CD4-positive, alpha-beta T cell (primary cell): ENCODE measurements around the gene TP63. TPM values are rescaled to one million over a fixed set of nuclear protein-coding genes. Genes with fewer than 3 reads are reported as not detected.

Experiments used
- ATAC-seq: fragments of 200-7000 bp; cut with Tn5 transposase; one replicate; pipeline ENCODE4 v1.10.0; 2022; ENCODE audit warnings: mild to moderate bottlenecking; ENCODE audit not compliant: poor library complexity
- CTCF ChIA-PET: fragments of 350-600 bp; sonication (Branson Sonifier 250); formaldehyde crosslinking; loops from one replicate; lab custom pipeline; 2021; ENCODE audit warnings: antibody characterized with exemption, inconsistent platforms; lab: Charles Lee
- POLR2A ChIA-PET: fragments of 350-600 bp; sonication (Branson Sonifier 250); formaldehyde crosslinking; loops from one replicate; lab custom pipeline; 2021; ENCODE audit warnings: antibody characterized with exemption, inconsistent platforms; lab: Charles Lee
- DNase-seq, 14 experiments: peaks; one replicate each; pipeline ENCODE4 v3.0.0-alpha.2; 2013 to 2020; ENCODE audit warnings: mixed read lengths in 2 of 14
- H3K27ac ChIP-seq, 2 donors: one replicate each; pipeline versions ENCODE4 v1.5.1 to v1.7.0; 2013; ENCODE audit warnings: low read length in 2 of 2, low read depth in 1 of 2, mild to moderate bottlenecking in 1 of 2
- H3K27me3 ChIP-seq, 2 experiments: 1 replicate in 1 of 2; 2 replicates in 1 of 2; pipeline versions ENCODE4 v1.6.1 to v1.7.0; 2013; ENCODE audit warnings: low read length in 2 of 2, control low read depth in 1 of 2, mild to moderate bottlenecking in 1 of 2, moderate library complexity in 1 of 2; ENCODE audit not compliant: insufficient read depth in 2 of 2, control insufficient read depth in 1 of 2
- H3K36me3 ChIP-seq: one replicate; pipeline ENCODE4 v1.6.1; 2013; ENCODE audit warnings: low read length, control low read depth; ENCODE audit not compliant: insufficient read depth
- H3K4me1 ChIP-seq: one replicate; pipeline ENCODE4 v1.6.1; 2013; ENCODE audit warnings: low read length, control low read depth; ENCODE audit not compliant: insufficient read depth
- H3K4me3 ChIP-seq: one replicate; pipeline ENCODE4 v1.5.1; 2013; ENCODE audit warnings: mild to moderate bottlenecking, low read length, moderate library complexity
- H3K9me3 ChIP-seq, 2 experiments: 1 replicate in 1 of 2; 2 replicates in 1 of 2; pipeline versions ENCODE4 v1.6.1 to v1.7.0; 2013; ENCODE audit warnings: low read length in 2 of 2, mild to moderate bottlenecking in 2 of 2, control low read depth in 1 of 2, moderate library complexity in 1 of 2; ENCODE audit not compliant: control insufficient read depth in 1 of 2, insufficient read depth in 1 of 2
- H3K27ac Mint-ChIP-seq: one replicate; pipeline ENCODE4 v1.8.0; 2020; ENCODE audit warnings: mixed read lengths
- H3K27me3 Mint-ChIP-seq: one replicate; pipeline ENCODE4 v1.8.0; 2021; ENCODE audit warnings: mixed read lengths
- H3K36me3 Mint-ChIP-seq: one replicate; pipeline ENCODE4 v1.8.0; 2021; ENCODE audit warnings: low read depth, mixed read lengths
- H3K4me1 Mint-ChIP-seq: one replicate; pipeline ENCODE4 v1.8.0; 2021; ENCODE audit warnings: low read depth, mixed read lengths
- H3K4me3 Mint-ChIP-seq: one replicate; pipeline ENCODE4 v1.8.0; 2020; ENCODE audit warnings: mild to moderate bottlenecking, mixed read lengths
- H3K9me3 Mint-ChIP-seq: one replicate; pipeline ENCODE4 v1.8.0; 2020; ENCODE audit warnings: mixed read lengths
- intact Hi-C, 2 experiments: fragments of 100-400 bp; cut with DNase I in 1 of 2; cut with micrococcal nuclease in 1 of 2; formaldehyde crosslinking; loops; one replicate each; pipeline versions ENCODE4 v1.15.1 to v1.9.0; 2023 to 2025; cut with DNase I, micrococcal nuclease
- total RNA-seq, 174 experiments: library from RNA in 2 of 174; stranded (reverse) in 2 of 174; gene quantifications; one replicate each; pipeline ENCODE4 v1.2.3 and lab custom pipeline; 2021 to 2026
- TF ChIP-seq, protein P1 (sequence below): fragments of 200-600 bp; IDR thresholded peaks from one replicate; pipeline ENCODE4 v1.8.0; 2022; ENCODE audit warnings: antibody characterized with exemption, mild to moderate bottlenecking

Gene TP63
- total RNA-seq, 2 experiments from 2014 or later, result 0.31 TPM; not detected in 1

DNA sequence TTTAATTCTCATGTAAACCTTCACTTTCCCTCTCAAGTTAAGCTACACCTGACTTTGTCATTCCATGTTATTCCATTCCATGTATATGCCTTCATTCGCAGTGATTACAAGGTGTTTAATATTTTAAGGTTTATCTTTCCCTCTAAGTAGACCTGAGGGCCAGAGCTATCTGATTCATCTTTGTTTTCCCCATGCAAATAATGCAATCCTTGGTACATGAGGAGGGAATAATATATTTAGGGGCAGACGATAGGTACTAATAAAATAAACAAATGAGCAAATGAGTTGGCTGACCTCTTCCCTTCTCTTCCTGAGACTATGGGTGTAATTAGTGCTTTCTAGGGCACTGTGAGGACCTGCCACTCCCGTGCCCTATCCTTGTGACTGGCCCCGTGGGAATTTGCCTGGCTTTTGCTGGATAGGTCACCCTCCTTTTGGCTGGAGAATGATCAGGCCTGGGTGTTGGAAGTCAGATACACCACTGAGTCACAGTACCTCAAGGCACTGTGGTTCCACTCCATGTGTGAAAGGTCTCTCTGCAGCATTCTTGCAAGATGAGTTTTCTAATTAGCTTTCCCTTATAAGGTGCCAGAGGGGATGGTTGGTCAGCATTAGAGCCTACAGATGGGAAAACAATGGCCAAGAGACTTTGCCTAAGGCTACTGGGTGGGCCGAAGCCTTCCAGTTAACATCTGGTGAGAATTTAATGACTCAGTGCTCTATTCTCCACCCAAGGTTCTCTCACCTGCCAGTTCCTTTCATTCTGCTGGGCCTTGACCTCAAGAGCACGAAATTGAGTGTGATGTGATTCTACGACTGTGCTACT, 306.3 kb downstream of the TP63 start:
- H3K27ac Mint-ChIP-seq, result no peak overlapping the region
- intact Hi-C loops, result no loop called here
- H3K9me3 ChIP-seq, result no peaks in the 10 kb centered on the region
- H3K27ac ChIP-seq, result no peak overlapping the region
- H3K36me3 ChIP-seq, result no peaks in the 10 kb centered on the region
- no peaks in the 10 kb centered on the region for H3K4me1 Mint-ChIP-seq
- H3K9me3 Mint-ChIP-seq, result peaks cover 2% of the 10 kb centered on the region
- H3K27me3 Mint-ChIP-seq, result no peaks in the 10 kb centered on the region
- DNase-seq (no peak), ATAC-seq (no peak)
- H3K36me3 Mint-ChIP-seq, result no peaks in the 10 kb centered on the region
- no peak overlapping the region for H3K4me3 Mint-ChIP-seq
- ChIA-PET CTCF (no interaction called here), POLR2A (no interaction called here)
- H3K4me3 ChIP-seq, result no peak overlapping the region
- H3K4me1 ChIP-seq, result no peaks in the 10 kb centered on the region
- TF ChIP-seq, protein P1, sequence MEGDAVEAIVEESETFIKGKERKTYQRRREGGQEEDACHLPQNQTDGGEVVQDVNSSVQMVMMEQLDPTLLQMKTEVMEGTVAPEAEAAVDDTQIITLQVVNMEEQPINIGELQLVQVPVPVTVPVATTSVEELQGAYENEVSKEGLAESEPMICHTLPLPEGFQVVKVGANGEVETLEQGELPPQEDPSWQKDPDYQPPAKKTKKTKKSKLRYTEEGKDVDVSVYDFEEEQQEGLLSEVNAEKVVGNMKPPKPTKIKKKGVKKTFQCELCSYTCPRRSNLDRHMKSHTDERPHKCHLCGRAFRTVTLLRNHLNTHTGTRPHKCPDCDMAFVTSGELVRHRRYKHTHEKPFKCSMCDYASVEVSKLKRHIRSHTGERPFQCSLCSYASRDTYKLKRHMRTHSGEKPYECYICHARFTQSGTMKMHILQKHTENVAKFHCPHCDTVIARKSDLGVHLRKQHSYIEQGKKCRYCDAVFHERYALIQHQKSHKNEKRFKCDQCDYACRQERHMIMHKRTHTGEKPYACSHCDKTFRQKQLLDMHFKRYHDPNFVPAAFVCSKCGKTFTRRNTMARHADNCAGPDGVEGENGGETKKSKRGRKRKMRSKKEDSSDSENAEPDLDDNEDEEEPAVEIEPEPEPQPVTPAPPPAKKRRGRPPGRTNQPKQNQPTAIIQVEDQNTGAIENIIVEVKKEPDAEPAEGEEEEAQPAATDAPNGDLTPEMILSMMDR, result no peak
- H3K27me3 ChIP-seq, result no peaks in the 10 kb centered on the region

DNA sequence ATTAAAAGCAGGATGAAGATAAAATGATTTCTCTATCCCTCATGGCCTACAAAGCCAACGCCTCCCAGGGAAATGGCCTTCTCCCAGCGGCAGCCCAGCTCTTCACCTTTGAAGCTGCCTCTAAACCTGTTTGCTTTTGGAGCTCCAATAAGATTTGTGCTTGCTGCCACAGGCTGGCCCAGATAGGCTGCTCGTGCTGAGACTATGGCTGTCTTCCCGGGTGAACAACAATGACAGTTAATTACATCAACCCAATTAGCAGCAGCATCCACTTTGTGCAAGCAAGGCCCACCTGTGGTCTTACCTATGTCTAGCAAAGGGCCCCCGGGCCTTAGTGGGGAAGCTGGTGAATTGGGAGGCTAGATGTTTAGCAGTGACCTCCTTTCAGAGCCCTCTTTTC, 309.9 kb downstream of the TP63 start:
- Mint-ChIP-seq H3K4me1 (no peaks in the 10 kb centered on the region), H3K4me3 (no peak overlapping the region), H3K27ac (no peak overlapping the region), H3K36me3 (no peaks in the 10 kb centered on the region), H3K9me3 (no peaks in the 10 kb centered on the region), H3K27me3 (no peaks in the 10 kb centered on the region)
- Histone ChIP-seq H3K36me3 (no peaks in the 10 kb centered on the region), H3K4me1 (no peaks in the 10 kb centered on the region), H3K4me3 (no peak overlapping the region), H3K9me3 (no peaks in the 10 kb centered on the region), H3K27me3 (no peaks in the 10 kb centered on the region), H3K27ac (no peak overlapping the region)
- CTCF ChIA-PET, result interaction anchor here (1.2 kb wide), 1 partner anchor 20 kb away, joined by 5 read pairs; no protein-coding TSS in a partner anchor
- TF ChIP-seq, protein P1, result no peak
- POLR2A ChIA-PET, result no interaction called here
- intact Hi-C loops, result no loop called here
- DNase-seq (no peak), ATAC-seq (no peak)

DNA sequence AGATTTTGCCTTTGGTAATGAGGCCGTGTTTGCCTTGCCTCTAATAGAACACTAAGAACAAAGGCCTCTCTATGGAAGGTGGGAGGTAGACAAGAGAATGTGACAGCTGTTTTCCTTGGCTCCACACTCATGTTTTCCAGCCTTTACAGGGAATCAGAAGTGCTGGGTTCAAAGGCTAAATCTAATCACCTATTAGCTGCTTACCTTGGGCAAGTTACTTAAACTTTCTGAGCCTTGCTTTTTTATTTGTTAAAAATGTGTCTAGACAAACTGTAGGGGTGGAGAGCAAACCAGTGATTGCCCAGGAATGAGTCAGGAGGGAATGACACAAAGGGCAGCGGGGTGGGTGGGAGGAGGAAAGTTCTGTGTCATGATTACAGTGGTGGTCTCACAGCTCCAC, 310.5 kb downstream of the TP63 start:
- H3K27ac ChIP-seq, result no peak overlapping the region
- H3K4me1 ChIP-seq, result no peaks in the 10 kb centered on the region
- CTCF ChIA-PET, result interaction anchor here (1.2 kb wide), 1 partner anchor 20 kb away, joined by 5 read pairs; no protein-coding TSS in a partner anchor
- no peaks in the 10 kb centered on the region for H3K9me3 Mint-ChIP-seq
- no peaks in the 10 kb centered on the region for H3K36me3 Mint-ChIP-seq
- no peaks in the 10 kb centered on the region for H3K36me3 ChIP-seq
- no peaks in the 10 kb centered on the region for H3K27me3 ChIP-seq
- no peak overlapping the region for H3K4me3 ChIP-seq
- TF ChIP-seq, protein P1, result no peak
- ATAC-seq (no peak), DNase-seq (no peak)
- POLR2A ChIA-PET, result no interaction called here
- no peak overlapping the region for H3K4me3 Mint-ChIP-seq
- no peak overlapping the region for H3K27ac Mint-ChIP-seq
- H3K4me1 Mint-ChIP-seq, result no peaks in the 10 kb centered on the region
- no peaks in the 10 kb centered on the region for H3K27me3 Mint-ChIP-seq
- no peaks in the 10 kb centered on the region for H3K9me3 ChIP-seq
- intact Hi-C loops, result no loop called here
